HFF-Myc (cell line): Measurements from ENCODE around the gene RRAGC.
A peak's percentile ranks its signal among the peaks of the same experiment; 100 is the strongest.
"Not testable (repeated sequence)": the region's sequence is repeated elsewhere in the genome, so short reads cannot be mapped to it uniquely, and the experiment has no call there.

Experiments used
- DNase-seq: peaks from one replicate; pipeline ENCODE4 v3.0.0-alpha.2; 2011; ENCODE audit warnings: low read depth; ENCODE audit errors: extremely low read depth
- H3K4me3 ChIP-seq: replicated peaks from 2 replicates; pipeline ENCODE4 v1.5.1; 2011; ENCODE audit warnings: low read depth, mild to moderate bottlenecking, control low read depth, low read length
- CTCF ChIP-seq: IDR thresholded peaks from 2 replicates; pipeline ENCODE4 v1.5.1; 2012; ENCODE audit warnings: mild to moderate bottlenecking, low read depth, low read length, control low read depth; ENCODE audit errors: missing control alignments

RRAGC gene

GRCh38 chr1:38839363-38839762 lies 20.2 kb downstream of the RRAGC start:
- no peak for DNase-seq
- H3K4me3 ChIP-seq: no peak overlapping the region
- TF ChIP-seq CTCF: no peak

GRCh38 chr1:38836316-38836715 lies 23.3 kb downstream of the RRAGC start:
- not testable (repeated sequence) for DNase-seq, H3K4me3 ChIP-seq

- H3K4me3 ChIP-seq: no peak overlapping the region
- DNase-seq: peak; percentile 67
- peak; percentile 71 for TF ChIP-seq CTCF
Observed at GRCh38 chr1:38834937-38835827, 24.4 kb downstream of the RRAGC start.

- DNase-seq: no peak
- no peak overlapping the region for H3K4me3 ChIP-seq
- TF ChIP-seq CTCF: no peak
Observed at GRCh38 chr1:38834221-38834782, 25.3 kb downstream of the RRAGC start.

- H3K4me3 ChIP-seq: no peak overlapping the region
- DNase-seq: no peak
- no peak for TF ChIP-seq CTCF
Observed at GRCh38 chr1:38833146-38833545, 26.4 kb downstream of the RRAGC start.

- no peak for DNase-seq
- TF ChIP-seq CTCF: no peak
- no peak overlapping the region for H3K4me3 ChIP-seq
Observed at GRCh38 chr1:38832370-38832734, 27.2 kb downstream of the RRAGC start.

- no peak for DNase-seq
- no peak overlapping the region for H3K4me3 ChIP-seq
- no peak for TF ChIP-seq CTCF
Observed at GRCh38 chr1:38831731-38832369, 27.7 kb downstream of the RRAGC start.
